K562 (cell line): ENCODE data around the gene POR. TPM values are rescaled to one million over a fixed set of nuclear protein-coding genes. Genes with fewer than 3 reads are reported as not detected.

Source experiments
- ADNP ChIP-seq: fragments of 200-800 bp; sonication (Bioruptor generic); IDR thresholded peaks from 2 replicates; pipeline ENCODE4 v1.6.1; 2016; ENCODE audit warnings: missing genetic modification characterization, missing compliant biosample characterization
- AFF1 ChIP-seq, 2 experiments: fragments of 450-650 bp; IDR thresholded peaks; 2 replicates each; pipeline ENCODE4 v1.6.1; 2018; ENCODE audit warnings: mild to moderate bottlenecking in 2 of 2, low read depth in 1 of 2; ENCODE audit not compliant: partially characterized antibody in 2 of 2
- ARID3B ChIP-seq: fragments of 250-450 bp; sonication (Bioruptor Pico); IDR thresholded peaks from 2 replicates; pipeline ENCODE4 v1.4.0; 2020; ENCODE audit warnings: borderline replicate concordance
- BMI1 ChIP-seq: fragments of 150-350 bp; IDR thresholded peaks from 2 replicates; pipeline ENCODE4 v1.6.1; 2014; ENCODE audit warnings: low read length
- C11orf30 ChIP-seq: fragments of 450-650 bp; IDR thresholded peaks from 2 replicates; pipeline ENCODE4 v1.6.1; 2016; ENCODE audit warnings: low read depth, mild to moderate bottlenecking
- HBP1 ChIP-seq: fragments of 450-650 bp; formaldehyde crosslinking; IDR thresholded peaks from 2 replicates; pipeline ENCODE4 v1.4.0; 2022; ENCODE audit warnings: missing genetic modification characterization
- HEY1 ChIP-seq: fragments of 250-450 bp; sonication (Bioruptor Pico); IDR thresholded peaks from 2 replicates; pipeline ENCODE4 v1.5.0; 2020; ENCODE audit warnings: mild to moderate bottlenecking, moderate library complexity, borderline replicate concordance
- PTTG1 ChIP-seq: fragments of 450-650 bp; IDR thresholded peaks from 2 replicates; pipeline ENCODE4 v1.6.1; 2016; ENCODE audit warnings: low read depth, mild to moderate bottlenecking, missing genetic modification characterization, missing compliant biosample characterization
- REST ChIP-seq, 2 experiments: fragments of 450-650 bp; formaldehyde crosslinking in 1 of 2; IDR thresholded peaks; 2 replicates each; pipeline versions ENCODE4 v1.4.0 to v1.6.1; 2014 to 2020; ENCODE audit warnings: mild to moderate bottlenecking in 2 of 2, borderline replicate concordance in 1 of 2, low read depth in 1 of 2
- ZKSCAN1 ChIP-seq: fragments of 150-350 bp; IDR thresholded peaks from 2 replicates; pipeline ENCODE4 v1.6.1; 2016; ENCODE audit warnings: low read depth, low read length
- ZNF584 ChIP-seq: fragments of 200-800 bp; sonication (Bioruptor generic); IDR thresholded peaks from 2 replicates; pipeline ENCODE4 v1.6.1; 2016; ENCODE audit warnings: low read depth, mild to moderate bottlenecking, missing genetic modification characterization, missing compliant biosample characterization
- polyA plus RNA-seq, 8 experiments: library from polyadenylated mRNA; depleted of rRNA in 4 of 8; stranded (reverse) in 5 of 8; unstranded in 3 of 8; fragments of >200 nt; fragmentation: Nextera tagmentation in 2 of 8; fragmentation: Illumina TruSeq in 1 of 8; extraction: Ambion mirVana in 2 of 8; extraction: Trizol in 1 of 8; gene quantifications; 2 replicates each; pipeline versions ENCODE4 v1.2.1 to v1.2.3, GENCODE V29; 2011 to 2014; ENCODE audit warnings: inconsistent platforms in 1 of 8, missing spikeins in 1 of 8
- total RNA-seq, 7 experiments: library from RNA; depleted of rRNA in 6 of 7; stranded (reverse); fragments of >200 nt in 6 of 7; fragmentation: Illumina TruSeq in 2 of 7; extraction: Trizol in 2 of 7; gene quantifications; 2 replicates each; pipeline versions ENCODE4 v1.2.1 to v1.2.3, GENCODE V29; 2011 to 2021; ENCODE audit warnings: low replicate concordance in 1 of 7

Gene POR
- total and polyA plus RNA-seq, 9 of the 15 experiments (the other 6 are each of a cell fraction or from before 2014, with no cell fraction given), result 4.7 to 142 (median 40.8) TPM

GRCh38 chr7:76016191-76016947, 101.4 kb downstream of the POR start (continued):
- TF ChIP-seq REST (IDR thresholded peaks at IDR 0.05; ENCODE audit: borderline replicate concordance) (no peak), REST (CRISPR knock-in tag; IDR thresholded peaks at IDR 0.05; ENCODE audit: low read depth) (no peak), HEY1 (CRISPR knock-in tag) (no peak), PTTG1 (tag) (no peak), C11orf30 (no peak), ARID3B (no peak), HBP1 (CRISPR knock-in tag) (no peak), BMI1 (no peak), ZKSCAN1 (no peak), AFF1 (IDR thresholded peaks at IDR 0.05; ENCODE audit: low read depth in 1 of 2, partially characterized antibody in 2 of 2) (no peak), ADNP (tag) (no peak), ZNF584 (CRISPR knock-in tag) (no peak)
